Liver (tissue), 9 donors: Measurements from ENCODE around the gene NBPF20. TPM values are rescaled to one million over a fixed set of nuclear protein-coding genes. Genes with fewer than 3 reads are reported as not detected.
"Not testable (repeated sequence)": the region's sequence is repeated elsewhere in the genome, so short reads cannot be mapped to it uniquely, and the experiment has no call there.

Experiments
- DNase-seq: peaks from one replicate; pipeline ENCODE4 v3.0.0-alpha.2; 2017; ENCODE audit warnings: low spot score
- H3K27ac ChIP-seq, 2 donors: one replicate each; pipeline ENCODE4 v1.7.0; 2013; ENCODE audit warnings: inconsistent platforms in 2 of 2, low read length in 2 of 2, control low read depth in 1 of 2, low read depth in 1 of 2, mild to moderate bottlenecking in 1 of 2
- H3K27me3 ChIP-seq, 4 donors: one replicate each; pipeline versions ENCODE4 v1.6.1 to v1.7.0; 2013; ENCODE audit warnings: low read length in 3 of 4, inconsistent platforms in 1 of 4, mild to moderate bottlenecking in 1 of 4, moderate library complexity in 1 of 4; ENCODE audit not compliant: control insufficient read depth in 4 of 4, insufficient read depth in 4 of 4
- H3K36me3 ChIP-seq, 4 donors: one replicate each; pipeline versions ENCODE4 v1.6.1 to v1.7.0; 2013; ENCODE audit warnings: low read length in 3 of 4, mild to moderate bottlenecking in 3 of 4, low read depth in 1 of 4, moderate library complexity in 1 of 4; ENCODE audit not compliant: control insufficient read depth in 4 of 4, insufficient read depth in 3 of 4
- H3K4me1 ChIP-seq, 4 donors: one replicate each; pipeline versions ENCODE4 v1.6.1 to v1.7.0; 2013; ENCODE audit warnings: low read length in 3 of 4, mild to moderate bottlenecking in 3 of 4, moderate library complexity in 1 of 4; ENCODE audit not compliant: control insufficient read depth in 4 of 4, insufficient read depth in 4 of 4
- H3K4me3 ChIP-seq, 3 donors: one replicate each; pipeline versions ENCODE4 v1.6.1 to v1.7.0; 2013; ENCODE audit warnings: low read length in 3 of 3, control low read depth in 1 of 3, low read depth in 1 of 3, mild to moderate bottlenecking in 1 of 3
- H3K9ac ChIP-seq, 2 donors: one replicate each; pipeline ENCODE4 v1.7.0; 2013; ENCODE audit warnings: low read length in 2 of 2, mild to moderate bottlenecking in 2 of 2, moderate library complexity in 2 of 2, control low read depth in 1 of 2, low read depth in 1 of 2
- H3K9me3 ChIP-seq, 4 donors: one replicate each; pipeline versions ENCODE4 v1.6.1 to v1.7.0; 2013; ENCODE audit warnings: low read length in 3 of 4; ENCODE audit not compliant: control insufficient read depth in 4 of 4
- WGBS: extraction: QIAGEN DNeasy Blood & Tissue Kit; methylation state at CpG from one replicate; pipeline ENCODE4 v1.1.7; 2013; 5-methylcytosine and 5-hydroxymethylcytosine counted together
- polyA plus RNA-seq, 2 donors: library from polyadenylated mRNA; stranded (reverse) in 1 of 2; unstranded in 1 of 2; fragments of 200-250 nt in 1 of 2; fragments of >200 nt in 1 of 2; fragmentation: Nextera tagmentation in 1 of 2; extraction: Ambion mirVana in 1 of 2; gene quantifications; one replicate each; pipeline versions ENCODE4 v1.2.1 to v1.2.3, GENCODE V29; 2013 to 2015
- total RNA-seq, 2 donors: library from RNA; depleted of rRNA; stranded (reverse); fragments of >200 nt; gene quantifications; one replicate each; pipeline ENCODE4 v1.2.3, GENCODE V29; 2014
- TF ChIP-seq, protein P1 (sequence below): IDR thresholded peaks from 2 replicates; pipeline ENCODE4 v1.6.1; 2016; ENCODE audit warnings: antibody characterized with exemption, mild to moderate bottlenecking
- donor health status: healthy.
- donor health status: healthy.
- donor health status: healthy.
- donor health status: healthy.
- donor health status: healthy.

The NBPF20 gene
- total and polyA plus RNA-seq, 4 donors: 0.98 to 8.2 (median 2.0) TPM

DNA sequence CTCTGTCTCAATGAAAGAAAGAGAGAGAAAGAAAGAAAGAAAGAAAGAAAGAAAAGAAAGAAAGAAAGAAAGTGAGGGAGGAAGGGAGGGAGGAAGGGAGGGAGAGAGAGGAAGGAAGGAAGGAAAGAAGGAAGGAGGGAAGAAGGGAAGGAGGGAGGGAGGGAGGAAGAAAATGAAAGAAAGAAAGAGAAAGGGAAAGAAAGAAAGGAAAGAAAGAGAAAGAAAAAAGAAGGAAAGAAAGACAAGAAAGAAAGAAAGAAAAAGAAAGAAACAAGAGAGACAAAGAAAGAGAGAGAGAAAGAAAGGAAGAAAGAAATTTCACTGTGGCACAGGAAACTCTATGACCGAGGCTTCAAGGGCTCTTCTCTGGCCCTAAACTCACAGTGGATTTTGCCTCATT lies 33.7 kb upstream of the NBPF20 start:
- not testable (repeated sequence) for H3K27me3 ChIP-seq, H3K36me3 ChIP-seq, H3K9me3 ChIP-seq, DNase-seq, H3K27ac ChIP-seq, H3K9ac ChIP-seq, H3K4me1 ChIP-seq, H3K4me3 ChIP-seq
- WGBS: 71% methylated on average over 1 of the region's 1 CpG

DNA sequence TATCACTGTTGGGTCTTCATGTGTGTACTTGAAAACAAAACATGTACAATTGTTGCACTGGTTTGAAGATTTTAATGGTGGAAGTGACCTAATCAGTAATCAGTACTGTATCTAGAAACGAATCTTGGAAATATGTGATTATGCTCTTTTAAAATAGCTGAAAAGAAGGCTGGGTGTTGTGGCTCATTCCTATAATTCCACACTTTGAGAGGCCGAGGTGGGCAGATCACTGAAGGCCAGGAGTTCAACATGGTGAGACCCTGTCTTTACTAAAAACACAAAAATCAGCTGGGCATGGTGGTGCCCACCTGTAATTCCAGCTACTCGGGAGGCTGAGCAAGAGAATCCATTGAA lies 29.4 kb upstream of the NBPF20 start:
- DNase-seq, H3K27me3 ChIP-seq, H3K27ac ChIP-seq, H3K36me3 ChIP-seq, H3K4me1 ChIP-seq, H3K4me3 ChIP-seq, H3K9me3 ChIP-seq, H3K9ac ChIP-seq: not testable (repeated sequence)
- 58% methylated on average over 2 of the region's 3 CpGs for WGBS

DNA sequence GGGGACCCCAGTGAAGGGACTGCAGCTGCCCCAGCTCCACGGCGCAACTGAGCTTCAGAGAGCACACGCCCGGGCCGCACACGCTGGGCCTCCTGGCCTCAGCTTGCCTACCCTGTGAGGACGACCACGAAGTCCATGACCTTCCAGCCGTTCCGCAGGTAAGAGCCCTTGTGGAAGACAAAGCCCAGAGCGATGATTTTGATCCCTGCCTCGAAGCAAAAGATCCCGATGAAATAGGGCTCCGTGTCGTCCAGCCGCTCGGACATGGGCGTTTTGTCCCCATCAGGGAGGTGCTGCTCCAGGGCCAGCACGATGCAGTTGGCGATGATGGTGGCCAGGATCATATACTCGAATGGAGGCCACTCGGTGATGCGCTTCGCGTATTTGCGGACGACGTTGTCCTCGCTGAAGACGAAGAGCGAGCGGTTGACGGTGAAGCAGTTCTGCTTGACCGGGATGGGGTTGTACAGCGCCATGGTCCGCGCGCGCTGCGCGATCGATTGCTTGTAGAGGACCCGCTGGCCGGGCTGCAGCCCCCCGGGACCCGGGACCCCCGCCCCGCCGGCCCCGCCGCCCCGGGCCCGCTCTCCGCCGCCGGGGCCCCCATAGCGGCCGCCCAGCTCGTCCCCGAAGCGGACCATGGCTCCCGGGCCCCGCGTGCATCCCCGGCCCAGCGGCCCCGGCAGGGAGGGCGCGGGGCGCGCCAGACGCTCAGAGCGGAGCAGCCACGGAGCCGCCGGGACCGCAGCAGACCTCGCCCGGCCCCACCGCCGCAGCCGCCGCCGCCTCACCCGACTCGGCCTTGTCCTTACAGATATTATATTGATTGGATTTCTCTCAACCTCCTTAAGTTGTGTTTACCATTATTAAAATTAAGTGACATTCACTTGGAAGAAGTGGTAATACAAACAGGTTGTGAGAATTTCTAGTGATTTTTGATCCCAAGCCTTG lies 28.7 kb upstream of the NBPF20 start:
- not testable (repeated sequence) for DNase-seq, H3K4me3 ChIP-seq, H3K36me3 ChIP-seq, H3K27ac ChIP-seq, H3K27me3 ChIP-seq, H3K4me1 ChIP-seq, H3K9ac ChIP-seq, H3K9me3 ChIP-seq
- 28% methylated on average over 58 of the region's 86 CpGs for WGBS

DNA sequence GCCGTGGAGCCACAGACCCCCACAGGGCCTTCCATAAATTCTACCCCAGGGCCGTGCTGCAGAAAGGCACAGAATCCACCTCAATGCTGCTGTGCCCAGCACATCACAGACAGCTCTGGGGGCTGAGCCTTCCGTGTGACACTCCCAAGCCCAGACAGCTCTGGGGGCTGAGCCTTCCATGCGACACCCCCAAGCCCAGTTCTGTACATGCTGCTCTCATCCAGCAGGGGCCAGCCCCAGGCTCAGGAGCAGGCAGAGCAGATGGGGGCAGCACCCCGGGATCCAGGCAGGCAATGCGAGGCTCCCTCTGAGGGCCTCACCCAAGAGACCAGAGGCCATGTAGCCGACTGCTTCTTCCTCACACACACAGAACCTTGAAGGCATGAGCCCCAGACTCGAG lies 27.1 kb upstream of the NBPF20 start:
- not testable (repeated sequence) for H3K9ac ChIP-seq, H3K36me3 ChIP-seq, H3K27me3 ChIP-seq, H3K27ac ChIP-seq, H3K4me1 ChIP-seq, DNase-seq, H3K4me3 ChIP-seq, H3K9me3 ChIP-seq
- 64% methylated on average over 4 of the region's 8 CpGs for WGBS

DNA sequence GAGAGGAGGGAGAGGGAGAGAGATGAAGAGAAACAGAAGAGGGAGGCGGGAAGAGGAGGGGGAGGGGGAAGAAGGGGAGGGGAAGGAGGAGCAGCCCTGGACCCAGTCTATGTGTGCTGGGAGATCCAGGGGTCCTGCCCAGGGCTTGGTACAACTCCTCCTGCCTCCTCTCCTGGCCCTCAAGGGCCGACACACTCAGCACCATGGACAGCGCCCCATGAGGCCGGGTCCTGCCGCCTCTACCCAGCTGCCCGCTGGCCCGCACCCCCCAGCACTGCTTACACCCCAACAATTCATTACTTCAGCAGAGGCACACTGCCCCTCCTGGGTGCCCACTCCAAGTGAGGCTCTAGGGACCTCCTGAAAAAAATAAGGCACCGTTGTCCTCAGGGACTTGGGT lies 26.5 kb upstream of the NBPF20 start:
- H3K36me3 ChIP-seq, H3K9me3 ChIP-seq, H3K27ac ChIP-seq, H3K4me1 ChIP-seq, H3K9ac ChIP-seq, H3K4me3 ChIP-seq, H3K27me3 ChIP-seq: not testable (repeated sequence)
- DNase-seq: peak; percentile 42
- 8% methylated on average over 7 of the region's 8 CpGs for WGBS
- TF ChIP-seq, protein P1, sequence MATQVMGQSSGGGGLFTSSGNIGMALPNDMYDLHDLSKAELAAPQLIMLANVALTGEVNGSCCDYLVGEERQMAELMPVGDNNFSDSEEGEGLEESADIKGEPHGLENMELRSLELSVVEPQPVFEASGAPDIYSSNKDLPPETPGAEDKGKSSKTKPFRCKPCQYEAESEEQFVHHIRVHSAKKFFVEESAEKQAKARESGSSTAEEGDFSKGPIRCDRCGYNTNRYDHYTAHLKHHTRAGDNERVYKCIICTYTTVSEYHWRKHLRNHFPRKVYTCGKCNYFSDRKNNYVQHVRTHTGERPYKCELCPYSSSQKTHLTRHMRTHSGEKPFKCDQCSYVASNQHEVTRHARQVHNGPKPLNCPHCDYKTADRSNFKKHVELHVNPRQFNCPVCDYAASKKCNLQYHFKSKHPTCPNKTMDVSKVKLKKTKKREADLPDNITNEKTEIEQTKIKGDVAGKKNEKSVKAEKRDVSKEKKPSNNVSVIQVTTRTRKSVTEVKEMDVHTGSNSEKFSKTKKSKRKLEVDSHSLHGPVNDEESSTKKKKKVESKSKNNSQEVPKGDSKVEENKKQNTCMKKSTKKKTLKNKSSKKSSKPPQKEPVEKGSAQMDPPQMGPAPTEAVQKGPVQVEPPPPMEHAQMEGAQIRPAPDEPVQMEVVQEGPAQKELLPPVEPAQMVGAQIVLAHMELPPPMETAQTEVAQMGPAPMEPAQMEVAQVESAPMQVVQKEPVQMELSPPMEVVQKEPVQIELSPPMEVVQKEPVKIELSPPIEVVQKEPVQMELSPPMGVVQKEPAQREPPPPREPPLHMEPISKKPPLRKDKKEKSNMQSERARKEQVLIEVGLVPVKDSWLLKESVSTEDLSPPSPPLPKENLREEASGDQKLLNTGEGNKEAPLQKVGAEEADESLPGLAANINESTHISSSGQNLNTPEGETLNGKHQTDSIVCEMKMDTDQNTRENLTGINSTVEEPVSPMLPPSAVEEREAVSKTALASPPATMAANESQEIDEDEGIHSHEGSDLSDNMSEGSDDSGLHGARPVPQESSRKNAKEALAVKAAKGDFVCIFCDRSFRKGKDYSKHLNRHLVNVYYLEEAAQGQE: peak; percentile 96

DNA sequence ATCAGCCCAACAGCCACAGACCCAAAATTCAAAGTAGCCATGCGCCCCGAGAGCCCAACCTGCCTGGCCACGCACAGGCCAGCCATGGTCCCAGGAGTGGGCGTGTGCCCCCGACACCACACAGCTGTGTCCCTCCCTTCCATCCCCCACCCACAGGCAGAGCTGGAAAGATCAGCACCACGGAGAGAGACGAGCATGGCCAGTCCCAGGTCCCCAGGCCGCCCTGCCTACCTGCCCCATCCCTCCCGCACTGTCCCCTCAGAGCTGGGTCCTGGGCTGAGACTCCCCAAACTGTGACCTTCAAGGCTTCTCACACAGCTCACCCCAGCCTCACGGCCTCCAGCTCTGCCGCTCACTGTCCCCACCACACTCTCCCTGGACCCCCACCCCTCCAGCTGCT lies 19.8 kb upstream of the NBPF20 start:
- H3K4me3 ChIP-seq, DNase-seq, H3K36me3 ChIP-seq, H3K27ac ChIP-seq, H3K9me3 ChIP-seq, H3K27me3 ChIP-seq, H3K9ac ChIP-seq, H3K4me1 ChIP-seq: not testable (repeated sequence)
- 47% methylated on average over 9 of the region's 11 CpGs for WGBS

DNA sequence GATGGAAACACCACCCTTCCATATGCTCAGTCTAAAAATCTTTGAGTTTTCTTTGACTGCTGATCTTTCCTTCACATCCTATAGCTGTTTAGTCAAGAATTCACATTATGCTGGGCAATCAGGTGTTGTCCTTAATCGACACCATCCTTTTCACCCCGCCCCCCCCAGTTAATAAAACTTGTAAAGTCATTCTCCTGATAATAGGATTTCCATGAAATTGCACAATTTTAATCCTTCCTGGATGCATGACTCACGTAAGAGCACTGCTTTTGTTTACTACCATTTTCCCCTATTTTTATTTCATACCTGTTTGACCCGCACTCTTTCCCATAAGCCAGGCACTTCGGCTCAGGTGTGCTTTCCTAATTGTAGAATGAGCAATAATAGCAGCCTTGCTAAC lies 16.9 kb upstream of the NBPF20 start:
- not testable (repeated sequence) for DNase-seq, H3K27me3 ChIP-seq, H3K4me3 ChIP-seq, H3K9me3 ChIP-seq, H3K36me3 ChIP-seq, H3K9ac ChIP-seq, H3K4me1 ChIP-seq, H3K27ac ChIP-seq
- 84% methylated on average over 5 of the region's 5 CpGs for WGBS
